ENCODE results near the gene CNTN6. TPM values are rescaled to one million over a fixed set of nuclear protein-coding genes. Genes with fewer than 3 reads are reported as not detected.

CNTN6 gene
- polyA plus RNA-seq, 1 experiment, result not detected

- no peak for DNase-seq (ENCODE audit: low read depth)
- TF ChIP-seq, protein P1, sequence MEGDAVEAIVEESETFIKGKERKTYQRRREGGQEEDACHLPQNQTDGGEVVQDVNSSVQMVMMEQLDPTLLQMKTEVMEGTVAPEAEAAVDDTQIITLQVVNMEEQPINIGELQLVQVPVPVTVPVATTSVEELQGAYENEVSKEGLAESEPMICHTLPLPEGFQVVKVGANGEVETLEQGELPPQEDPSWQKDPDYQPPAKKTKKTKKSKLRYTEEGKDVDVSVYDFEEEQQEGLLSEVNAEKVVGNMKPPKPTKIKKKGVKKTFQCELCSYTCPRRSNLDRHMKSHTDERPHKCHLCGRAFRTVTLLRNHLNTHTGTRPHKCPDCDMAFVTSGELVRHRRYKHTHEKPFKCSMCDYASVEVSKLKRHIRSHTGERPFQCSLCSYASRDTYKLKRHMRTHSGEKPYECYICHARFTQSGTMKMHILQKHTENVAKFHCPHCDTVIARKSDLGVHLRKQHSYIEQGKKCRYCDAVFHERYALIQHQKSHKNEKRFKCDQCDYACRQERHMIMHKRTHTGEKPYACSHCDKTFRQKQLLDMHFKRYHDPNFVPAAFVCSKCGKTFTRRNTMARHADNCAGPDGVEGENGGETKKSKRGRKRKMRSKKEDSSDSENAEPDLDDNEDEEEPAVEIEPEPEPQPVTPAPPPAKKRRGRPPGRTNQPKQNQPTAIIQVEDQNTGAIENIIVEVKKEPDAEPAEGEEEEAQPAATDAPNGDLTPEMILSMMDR (IDR thresholded peaks at IDR 0.05; ENCODE audit: insufficient read depth, low read depth, low read length), result no peak
- ChIA-PET POLR2A (no interaction called here), CTCF (interaction anchor here (0.7 kb wide), 1 partner anchor 20 kb away, joined by 3 read pairs; no protein-coding TSS in a partner anchor)
- H3K27me3 ChIP-seq (ENCODE audit: control insufficient read depth, insufficient read depth, low read length), result no peaks in the 10 kb centered on the region
- no peaks in the 10 kb centered on the region for H3K36me3 ChIP-seq (ENCODE audit: control insufficient read depth, insufficient read depth, low read length)
- no peak overlapping the region for H3K4me3 ChIP-seq (ENCODE audit: low read depth, low read length)
Observed at GRCh38 chr3:1088503-1088902, 4.3 kb upstream of the CNTN6 start.

DNA sequence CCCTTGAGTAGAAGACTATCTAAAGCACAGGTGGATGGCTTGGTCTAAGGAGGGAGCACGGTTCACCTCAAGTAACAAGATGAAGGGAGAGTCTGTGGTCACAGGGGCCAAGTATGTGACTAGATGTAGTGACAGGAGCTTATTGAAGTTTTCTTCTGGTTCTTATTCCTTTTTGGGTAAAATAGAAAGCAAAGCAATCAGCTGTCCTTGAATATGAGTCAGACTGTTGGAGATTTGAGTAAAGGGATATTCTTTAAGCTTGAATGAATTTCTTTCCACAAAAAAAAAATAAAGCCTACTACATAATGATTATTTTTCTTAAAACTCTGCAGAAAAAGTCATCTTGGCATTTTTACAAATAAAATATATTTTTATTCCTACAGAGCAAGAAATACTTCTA, 1.5 kb upstream of the CNTN6 start:
- CTCF ChIA-PET, result no interaction called here
- TF ChIP-seq, protein P1 (IDR thresholded peaks at IDR 0.05; ENCODE audit: insufficient read depth, low read depth, low read length), result no peak
- no peaks in the 10 kb centered on the region for H3K36me3 ChIP-seq (ENCODE audit: control insufficient read depth, insufficient read depth, low read length)
- H3K27me3 ChIP-seq (ENCODE audit: control insufficient read depth, insufficient read depth, low read length), result no peaks in the 10 kb centered on the region
- POLR2A ChIA-PET, result no interaction called here
- no peak for DNase-seq (ENCODE audit: low read depth)
- no peak overlapping the region for H3K4me3 ChIP-seq (ENCODE audit: low read depth, low read length)

DNA sequence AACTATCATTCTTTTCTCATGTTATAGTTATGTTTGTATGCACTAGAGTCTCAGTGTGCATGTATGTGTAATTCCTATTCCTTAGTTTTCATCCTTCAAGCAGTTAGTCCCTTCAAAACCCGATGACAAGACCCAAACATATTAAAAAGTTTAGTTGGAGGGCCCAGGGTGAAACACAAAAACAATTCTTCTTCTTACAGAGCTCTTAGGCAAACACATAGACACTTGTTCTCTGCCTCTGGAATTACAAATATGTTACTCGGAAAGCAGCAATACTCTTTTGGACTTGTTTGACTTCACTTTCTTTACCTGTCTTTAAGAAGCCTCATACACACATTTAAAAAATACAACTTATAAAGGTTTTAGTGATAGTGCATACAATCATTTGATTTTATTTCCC, 763 bp upstream of the CNTN6 start:
- TF ChIP-seq, protein P1 (IDR thresholded peaks at IDR 0.05; ENCODE audit: insufficient read depth, low read depth, low read length), result no peak
- H3K4me3 ChIP-seq (ENCODE audit: low read depth, low read length), result no peak overlapping the region
- no peaks in the 10 kb centered on the region for H3K27me3 ChIP-seq (ENCODE audit: control insufficient read depth, insufficient read depth, low read length)
- ChIA-PET POLR2A (no interaction called here), CTCF (no interaction called here)
- H3K36me3 ChIP-seq (ENCODE audit: control insufficient read depth, insufficient read depth, low read length), result no peaks in the 10 kb centered on the region
- no peak for DNase-seq (ENCODE audit: low read depth)

GRCh38 chr3:1093217-1093616, 393 bp downstream of the CNTN6 start:
- POLR2A ChIA-PET, result no interaction called here
- CTCF ChIA-PET, result no interaction called here

GRCh38 chr3:1103525-1103924, 10.7 kb downstream of the CNTN6 start:
- DNase-seq (ENCODE audit: low read depth), result no peak

More at GRCh38 chr3:1093217-1093616, 393 bp downstream of the CNTN6 start:
- Histone ChIP-seq H3K36me3 (ENCODE audit: control insufficient read depth, insufficient read depth, low read length) (no peaks in the 10 kb centered on the region), H3K27me3 (ENCODE audit: control insufficient read depth, insufficient read depth, low read length) (no peaks in the 10 kb centered on the region), H3K4me3 (ENCODE audit: low read depth, low read length) (no peak overlapping the region)
- TF ChIP-seq, protein P1 (IDR thresholded peaks at IDR 0.05; ENCODE audit: insufficient read depth, low read depth, low read length), result no peak
- DNase-seq (ENCODE audit: low read depth), result no peak

More at GRCh38 chr3:1103525-1103924, 10.7 kb downstream of the CNTN6 start:
- no peaks in the 10 kb centered on the region for H3K36me3 ChIP-seq (ENCODE audit: control insufficient read depth, insufficient read depth, low read length)
- ChIA-PET CTCF (no interaction called here), POLR2A (no interaction called here)
- no peak overlapping the region for H3K4me3 ChIP-seq (ENCODE audit: low read depth, low read length)
- TF ChIP-seq, protein P1 (IDR thresholded peaks at IDR 0.05; ENCODE audit: insufficient read depth, low read depth, low read length), result no peak
- H3K27me3 ChIP-seq (ENCODE audit: control insufficient read depth, insufficient read depth, low read length), result no peaks in the 10 kb centered on the region
